NT2/D1 (cell line): ENCODE measurements around the gene PPARGC1A.

Experiments
- DNase-seq: peaks from one replicate; pipeline ENCODE4 v3.0.0-alpha.2; 2011; ENCODE audit warnings: low read depth, low spot score
- H3K27me3 ChIP-seq: 2 replicates; pipeline ENCODE4 v1.6.0; 2011; ENCODE audit warnings: mild to moderate bottlenecking; ENCODE audit not compliant: insufficient read length, insufficient read depth
- H3K36me3 ChIP-seq: 2 replicates; pipeline ENCODE4 v1.6.1; 2011; ENCODE audit warnings: mild to moderate bottlenecking, low read length, mixed read lengths; ENCODE audit not compliant: insufficient read depth, insufficient read length
- H3K4me1 ChIP-seq: 2 replicates; pipeline ENCODE4 v1.5.1; 2011; ENCODE audit not compliant: insufficient read depth, insufficient read length
- H3K4me3 ChIP-seq: 2 replicates; pipeline ENCODE4 v1.5.1; 2011; ENCODE audit warnings: low read depth; ENCODE audit not compliant: insufficient read length
- H3K9ac ChIP-seq: 2 replicates; pipeline ENCODE4 v1.6.0; 2011; ENCODE audit warnings: low read depth; ENCODE audit not compliant: insufficient read length
- H3K9me3 ChIP-seq: 2 replicates; pipeline ENCODE4 v1.5.1; 2011; ENCODE audit warnings: mild to moderate bottlenecking, low read length; ENCODE audit not compliant: insufficient read depth
- SUZ12 ChIP-seq: IDR thresholded peaks from 2 replicates; pipeline ENCODE4 v1.6.1; 2011; ENCODE audit not compliant: insufficient read length, insufficient read depth; ENCODE audit errors: extremely low read depth
- YY1 ChIP-seq: IDR thresholded peaks from 2 replicates; pipeline ENCODE4 v1.6.1; 2011; ENCODE audit not compliant: insufficient read length, insufficient read depth
- ZNF274 ChIP-seq: IDR thresholded peaks from 2 replicates; pipeline ENCODE4 v1.6.1; 2011; ENCODE audit warnings: mild to moderate bottlenecking, low read depth, low read length

Gene PPARGC1A

GRCh38 chr4:23897564-23898109 lies 7.8 kb upstream of the PPARGC1A start:
- Histone ChIP-seq H3K36me3 (no peaks in the 10 kb centered on the region), H3K9me3 (no peaks in the 10 kb centered on the region), H3K4me1 (no peaks in the 10 kb centered on the region), H3K9ac (no peak overlapping the region), H3K4me3 (no peak overlapping the region), H3K27me3 (no peaks in the 10 kb centered on the region)
- DNase-seq: no peak
- TF ChIP-seq SUZ12: no peak
- no peak for TF ChIP-seq ZNF274

- H3K27me3 ChIP-seq: no peaks in the 10 kb centered on the region
- no peak overlapping the region for H3K9ac ChIP-seq
- no peak overlapping the region for H3K4me3 ChIP-seq
- no peak for DNase-seq
- peaks cover under 1% of the 10 kb centered on the region for H3K4me1 ChIP-seq
- no peaks in the 10 kb centered on the region for H3K9me3 ChIP-seq
- no peak for TF ChIP-seq SUZ12
- no peak for TF ChIP-seq ZNF274
- no peak for TF ChIP-seq YY1
- no peaks in the 10 kb centered on the region for H3K36me3 ChIP-seq
Observed at GRCh38 chr4:23894021-23894420, 4.2 kb upstream of the PPARGC1A start.

- TF ChIP-seq YY1 (no peak), SUZ12 (no peak), ZNF274 (no peak)
- H3K4me3 ChIP-seq: no peak overlapping the region
- no peaks in the 10 kb centered on the region for H3K36me3 ChIP-seq
- no peaks in the 10 kb centered on the region for H3K27me3 ChIP-seq
- H3K9me3 ChIP-seq: no peaks in the 10 kb centered on the region
- no peak for DNase-seq
- H3K9ac ChIP-seq: no peak overlapping the region
- peaks cover 3% of the 10 kb centered on the region for H3K4me1 ChIP-seq
Observed at GRCh38 chr4:23891064-23891421, 1.2 kb upstream of the PPARGC1A start.

GRCh38 chr4:23890369-23891063 lies 669 bp upstream of the PPARGC1A start:
- no peak overlapping the region for H3K4me3 ChIP-seq
- peaks cover 3% of the 10 kb centered on the region for H3K4me1 ChIP-seq
- H3K9ac ChIP-seq: no peak overlapping the region
- no peaks in the 10 kb centered on the region for H3K27me3 ChIP-seq
- no peaks in the 10 kb centered on the region for H3K36me3 ChIP-seq
- TF ChIP-seq YY1 (no peak), SUZ12 (no peak), ZNF274 (no peak)
- no peaks in the 10 kb centered on the region for H3K9me3 ChIP-seq
- DNase-seq: no peak

GRCh38 chr4:23889391-23889790 lies 456 bp downstream of the PPARGC1A start:
- TF ChIP-seq SUZ12: no peak
- no peak for TF ChIP-seq YY1
- TF ChIP-seq ZNF274: no peak
- Histone ChIP-seq H3K36me3 (no peaks in the 10 kb centered on the region), H3K4me3 (no peak overlapping the region), H3K4me1 (peaks cover 3% of the 10 kb centered on the region), H3K9me3 (no peaks in the 10 kb centered on the region), H3K9ac (no peak overlapping the region), H3K27me3 (no peaks in the 10 kb centered on the region)
- no peak for DNase-seq

- Histone ChIP-seq H3K9me3 (no peaks in the 10 kb centered on the region), H3K4me3 (no peak overlapping the region), H3K4me1 (peaks cover 3% of the 10 kb centered on the region), H3K36me3 (no peaks in the 10 kb centered on the region), H3K9ac (no peak overlapping the region), H3K27me3 (no peaks in the 10 kb centered on the region)
- DNase-seq: no peak
- no peak for TF ChIP-seq YY1
- no peak for TF ChIP-seq ZNF274
- no peak for TF ChIP-seq SUZ12
Observed at GRCh38 chr4:23888421-23889319, 1.2 kb downstream of the PPARGC1A start.

- Histone ChIP-seq H3K9me3 (no peaks in the 10 kb centered on the region), H3K9ac (no peak overlapping the region), H3K36me3 (no peaks in the 10 kb centered on the region), H3K4me3 (no peak overlapping the region), H3K4me1 (peaks cover 3% of the 10 kb centered on the region), H3K27me3 (no peaks in the 10 kb centered on the region)
- DNase-seq: no peak
- TF ChIP-seq ZNF274 (no peak), SUZ12 (no peak), YY1 (no peak)
Observed at GRCh38 chr4:23887989-23888388, 1.9 kb downstream of the PPARGC1A start.
